ENCODE data around the gene GPR171.

GRCh38 chr3:151225040-151225975 is 22.3 kb upstream of the GPR171 start:
- TF ChIP-seq CTCF (IDR thresholded peaks at IDR 0.05) (no peak), EZH2 (IDR thresholded peaks at IDR 0.05; ENCODE audit: borderline replicate concordance, insufficient read depth, low read depth, low read length, poor library complexity, severe bottlenecking) (no peak)
